Colonic mucosa (tissue), 4 donors: ENCODE data around the gene C10orf90. TPM values are rescaled to one million over a fixed set of nuclear protein-coding genes. Genes with fewer than 3 reads are reported as not detected.

Source experiments
- DNase-seq: peaks from one replicate; pipeline ENCODE4 v3.0.0-alpha.2; 2020
- H3K27ac ChIP-seq: fragments of 200-600 bp; one replicate; pipeline ENCODE4 v1.8.0; 2021
- H3K27me3 ChIP-seq: fragments of 200-600 bp; one replicate; pipeline ENCODE4 v1.8.0; 2021
- H3K36me3 ChIP-seq: fragments of 200-600 bp; one replicate; pipeline ENCODE4 v1.8.0; 2021
- H3K4me1 ChIP-seq: fragments of 200-600 bp; one replicate; pipeline ENCODE4 v1.8.0; 2021; ENCODE audit warnings: mild to moderate bottlenecking
- H3K4me3 ChIP-seq: fragments of 200-600 bp; one replicate; pipeline ENCODE4 v1.8.0; 2021
- H3K9ac ChIP-seq, 2 donors: one replicate each; pipeline ENCODE4 v1.7.0; 2013; ENCODE audit warnings: control low read depth in 2 of 2, low read depth in 2 of 2, low read length in 2 of 2
- H3K9me3 ChIP-seq: fragments of 200-600 bp; one replicate; pipeline ENCODE4 v1.8.0; 2021
- CTCF ChIP-seq: fragments of 200-600 bp; IDR thresholded peaks from one replicate; pipeline ENCODE4 v1.8.0; 2022; ENCODE audit warnings: antibody characterized with exemption, mild to moderate bottlenecking
- intact Hi-C: fragments of 100-400 bp; cut with DNase I; formaldehyde crosslinking; loops from one replicate; pipeline ENCODE4 v1.14.1; 2022
- total RNA-seq, 2 donors: library from RNA; stranded (reverse); fragmentation: NEBNext Ultra II Directional in 1 of 2; extraction: Animal tissue kit (Norgen Biotek cat#: 25700) in 1 of 2; gene quantifications; one replicate each; pipeline ENCODE4 v1.2.1, GENCODE V29; 2021
- donor health status: healthy.
- donor health status: DM: no; HTN: no; CAD: no.
- donor health status: DM: no; HTN: no; CAD: no.

C10orf90 gene
- total RNA-seq, 2 donors from 2014 or later = not detected

GRCh38 chr10:126596472-126597016, 73.9 kb downstream of the C10orf90 start:
- DNase-seq = no peak
- Histone ChIP-seq H3K27me3 (no peaks in the 10 kb centered on the region), H3K4me3 (no peak overlapping the region), H3K9me3 (no peaks in the 10 kb centered on the region), H3K9ac (no peak overlapping the region), H3K4me1 (no peaks in the 10 kb centered on the region), H3K27ac (no peak overlapping the region), H3K36me3 (no peaks in the 10 kb centered on the region)
- no peak for TF ChIP-seq CTCF
- intact Hi-C loops = no loop called here

- Histone ChIP-seq H3K4me1 (no peaks in the 10 kb centered on the region), H3K27ac (no peak overlapping the region), H3K27me3 (no peaks in the 10 kb centered on the region), H3K9ac (no peak overlapping the region), H3K9me3 (no peaks in the 10 kb centered on the region), H3K4me3 (no peak overlapping the region), H3K36me3 (no peaks in the 10 kb centered on the region)
- TF ChIP-seq CTCF = no peak
- DNase-seq = no peak
- intact Hi-C loops = no loop called here
Observed at GRCh38 chr10:126595160-126595559, 75.3 kb downstream of the C10orf90 start.

- no peak for DNase-seq
- no peak for TF ChIP-seq CTCF
- H3K27ac ChIP-seq = no peak overlapping the region
- no peak overlapping the region for H3K9ac ChIP-seq
- no peaks in the 10 kb centered on the region for H3K9me3 ChIP-seq
- no peaks in the 10 kb centered on the region for H3K36me3 ChIP-seq
- no peaks in the 10 kb centered on the region for H3K27me3 ChIP-seq
- no peaks in the 10 kb centered on the region for H3K4me1 ChIP-seq
- no peak overlapping the region for H3K4me3 ChIP-seq
- intact Hi-C loops = no loop called here
Observed at GRCh38 chr10:126593968-126594701, 76.4 kb downstream of the C10orf90 start.

GRCh38 chr10:126592901-126593300, 77.6 kb downstream of the C10orf90 start:
- Histone ChIP-seq H3K27ac (no peak overlapping the region), H3K9me3 (no peaks in the 10 kb centered on the region), H3K4me1 (no peaks in the 10 kb centered on the region), H3K36me3 (no peaks in the 10 kb centered on the region), H3K4me3 (no peak overlapping the region), H3K27me3 (no peaks in the 10 kb centered on the region), H3K9ac (no peak overlapping the region)
- DNase-seq = no peak
- intact Hi-C loops = no loop called here
- TF ChIP-seq CTCF = no peak

GRCh38 chr10:126588024-126588423, 82.5 kb downstream of the C10orf90 start:
- H3K9me3 ChIP-seq = no peaks in the 10 kb centered on the region
- no peaks in the 10 kb centered on the region for H3K36me3 ChIP-seq
- intact Hi-C loops = no loop called here
- H3K4me1 ChIP-seq = no peaks in the 10 kb centered on the region
- H3K27ac ChIP-seq = no peak overlapping the region
- no peaks in the 10 kb centered on the region for H3K27me3 ChIP-seq
- TF ChIP-seq CTCF = no peak
- H3K4me3 ChIP-seq = no peak overlapping the region
- DNase-seq = no peak
- H3K9ac ChIP-seq = no peak overlapping the region
